Mesenchymal stem cell (in vitro differentiated cells and primary cell): ENCODE results near the gene ALOXE3.
A peak's percentile ranks its signal among the peaks of the same experiment; 100 is the strongest.
"Not testable (repeated sequence)": the region's sequence is repeated elsewhere in the genome, so short reads cannot be mapped to it uniquely, and the experiment has no call there.

ENCODE experiments used
- DNase-seq: peaks from one replicate; pipeline ENCODE4 v3.0.0-alpha.2; 2013
- H2AFZ ChIP-seq: one replicate; pipeline ENCODE4 v1.6.1; 2013; ENCODE audit warnings: low read depth, mild to moderate bottlenecking, control low read depth, inconsistent platforms, low read length, moderate library complexity
- H2AK5ac ChIP-seq: 2 replicates; pipeline ENCODE4 v1.6.1; 2013; ENCODE audit warnings: low read length, moderate library complexity, mild to moderate bottlenecking, inconsistent platforms; ENCODE audit not compliant: severe bottlenecking
- H2BK120ac ChIP-seq: one replicate; pipeline ENCODE4 v1.6.1; 2013; ENCODE audit warnings: low read depth, mild to moderate bottlenecking, inconsistent platforms, low read length, moderate library complexity
- H2BK12ac ChIP-seq, 2 experiments: one replicate each; pipeline ENCODE4 v1.6.1; 2013; ENCODE audit warnings: inconsistent platforms in 2 of 2, low read length in 2 of 2, mild to moderate bottlenecking in 2 of 2, moderate library complexity in 2 of 2, control low read depth in 1 of 2
- H2BK15ac ChIP-seq: one replicate; pipeline ENCODE4 v1.6.1; 2013; ENCODE audit warnings: mild to moderate bottlenecking, low read depth, inconsistent platforms; ENCODE audit not compliant: poor library complexity, severe bottlenecking
- H2BK5ac ChIP-seq: 2 replicates; pipeline ENCODE4 v1.6.1; 2013; ENCODE audit warnings: low read depth, mild to moderate bottlenecking, low read length, control low read depth, inconsistent platforms; ENCODE audit not compliant: poor library complexity, severe bottlenecking
- H3K14ac ChIP-seq, 2 experiments: one replicate each; pipeline ENCODE4 v1.6.1; 2013; ENCODE audit warnings: inconsistent platforms in 2 of 2, low read length in 2 of 2, control low read depth in 1 of 2, mild to moderate bottlenecking in 1 of 2, moderate library complexity in 1 of 2
- H3K18ac ChIP-seq, 2 experiments: one replicate each; pipeline ENCODE4 v1.6.1; 2013; ENCODE audit warnings: inconsistent platforms in 2 of 2, low read length in 2 of 2, control low read depth in 1 of 2, low read depth in 1 of 2, mild to moderate bottlenecking in 1 of 2
- H3K23ac ChIP-seq, 2 experiments: one replicate each; pipeline ENCODE4 v1.6.1; 2013; ENCODE audit warnings: inconsistent platforms in 2 of 2, low read length in 2 of 2, mild to moderate bottlenecking in 2 of 2, moderate library complexity in 2 of 2, control low read depth in 1 of 2
- H3K27ac ChIP-seq: 2 replicates; pipeline ENCODE4 v1.5.1; 2013; ENCODE audit warnings: mild to moderate bottlenecking, moderate library complexity, low read length, control low read depth, inconsistent platforms; ENCODE audit not compliant: poor library complexity, severe bottlenecking
- H3K27me3 ChIP-seq, 2 experiments: 2 replicates each; pipeline versions ENCODE4 v1.6.1 to v1.7.0; 2013; ENCODE audit warnings: low read length in 2 of 2, mild to moderate bottlenecking in 2 of 2, moderate library complexity in 2 of 2, control low read depth in 1 of 2, inconsistent platforms in 1 of 2; ENCODE audit not compliant: control insufficient read depth in 1 of 2, insufficient read depth in 1 of 2
- H3K36me3 ChIP-seq, 2 experiments: 2 replicates each; pipeline versions ENCODE4 v1.6.1 to v1.7.0; 2013; ENCODE audit warnings: low read length in 2 of 2, control low read depth in 1 of 2, inconsistent platforms in 1 of 2, low read depth in 1 of 2, mild to moderate bottlenecking in 1 of 2; ENCODE audit not compliant: insufficient read depth in 2 of 2, control insufficient read depth in 1 of 2
- H3K4ac ChIP-seq, 2 experiments: one replicate each; pipeline ENCODE4 v1.6.1; 2013; ENCODE audit warnings: inconsistent platforms in 2 of 2, low read length in 2 of 2, mild to moderate bottlenecking in 2 of 2, moderate library complexity in 2 of 2, control low read depth in 1 of 2, low read depth in 1 of 2
- H3K4me1 ChIP-seq: 2 replicates; pipeline ENCODE4 v1.6.1; 2013; ENCODE audit warnings: low read depth, low read length, control low read depth; ENCODE audit not compliant: control insufficient read depth, insufficient read depth
- H3K4me2 ChIP-seq: 2 replicates; pipeline ENCODE4 v1.6.1; 2013; ENCODE audit warnings: low read length, mild to moderate bottlenecking, inconsistent platforms; ENCODE audit not compliant: poor library complexity, severe bottlenecking
- H3K4me3 ChIP-seq, 2 experiments: 2 replicates each; pipeline versions ENCODE4 v1.5.1 to v1.7.0; 2013; ENCODE audit warnings: low read length in 2 of 2, mild to moderate bottlenecking in 2 of 2, control low read depth in 1 of 2, low read depth in 1 of 2; ENCODE audit not compliant: insufficient read depth in 1 of 2
- H3K79me1 ChIP-seq: replicated peaks from 2 replicates; pipeline ENCODE4 v1.6.1; 2013; ENCODE audit warnings: mild to moderate bottlenecking, control low read depth, low read length, inconsistent platforms; ENCODE audit not compliant: poor library complexity, severe bottlenecking
- H3K9ac ChIP-seq: 2 replicates; pipeline ENCODE4 v1.7.0; 2013; ENCODE audit warnings: mild to moderate bottlenecking, low read length, moderate library complexity
- H3K9me3 ChIP-seq: 2 replicates; pipeline ENCODE4 v1.7.0; 2013; ENCODE audit warnings: mild to moderate bottlenecking, low read length; ENCODE audit not compliant: control insufficient read depth
- H4K8ac ChIP-seq: one replicate; pipeline ENCODE4 v1.6.1; 2013; ENCODE audit warnings: inconsistent platforms, mild to moderate bottlenecking, low read length, moderate library complexity
- H4K91ac ChIP-seq: one replicate; pipeline ENCODE4 v1.6.1; 2013; ENCODE audit warnings: mild to moderate bottlenecking, low read length, inconsistent platforms
- WGBS: methylation state at CpG from one replicate; pipeline ENCODE4 v1.1.7; 2013; ENCODE audit warnings: mixed read lengths; 5-methylcytosine and 5-hydroxymethylcytosine counted together

The ALOXE3 gene

DNA sequence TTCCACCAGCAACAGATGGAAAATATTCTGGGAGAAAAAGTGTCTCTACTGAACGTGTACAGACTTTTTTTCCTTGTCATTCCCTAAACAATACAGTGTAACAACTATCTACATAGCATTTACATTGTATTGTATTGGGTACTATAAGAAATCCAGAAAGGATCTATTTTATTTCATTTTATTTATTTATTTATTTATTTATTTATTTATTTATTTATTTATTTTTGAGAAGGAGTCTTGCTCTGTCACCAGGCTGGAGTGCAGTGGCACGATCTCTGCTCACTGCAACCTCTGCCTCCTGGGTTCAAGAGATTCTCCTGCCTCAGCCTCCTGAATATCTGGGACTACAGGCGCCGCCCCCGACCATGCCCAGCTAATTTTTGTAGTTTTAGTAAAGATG, 40.4 kb downstream of the ALOXE3 start:
- H3K4me1 ChIP-seq = peaks cover 16% of the 10 kb centered on the region
- not testable (repeated sequence) for H3K4ac ChIP-seq, H3K9ac ChIP-seq, H2BK15ac ChIP-seq, H2AFZ ChIP-seq, H3K79me1 ChIP-seq, DNase-seq, H3K9me3 ChIP-seq, H2AK5ac ChIP-seq, H3K27ac ChIP-seq, H2BK120ac ChIP-seq, H3K4me3 ChIP-seq, H4K91ac ChIP-seq, H3K18ac ChIP-seq, H4K8ac ChIP-seq, H2BK12ac ChIP-seq, H3K36me3 ChIP-seq, H2BK5ac ChIP-seq, H3K23ac ChIP-seq, H3K4me2 ChIP-seq, H3K14ac ChIP-seq
- H3K27me3 ChIP-seq = peaks cover 89 to 94% of the 10 kb centered on the region in 2 experiments
- 71% methylated on average over 4 of the region's 5 CpGs for WGBS

DNA sequence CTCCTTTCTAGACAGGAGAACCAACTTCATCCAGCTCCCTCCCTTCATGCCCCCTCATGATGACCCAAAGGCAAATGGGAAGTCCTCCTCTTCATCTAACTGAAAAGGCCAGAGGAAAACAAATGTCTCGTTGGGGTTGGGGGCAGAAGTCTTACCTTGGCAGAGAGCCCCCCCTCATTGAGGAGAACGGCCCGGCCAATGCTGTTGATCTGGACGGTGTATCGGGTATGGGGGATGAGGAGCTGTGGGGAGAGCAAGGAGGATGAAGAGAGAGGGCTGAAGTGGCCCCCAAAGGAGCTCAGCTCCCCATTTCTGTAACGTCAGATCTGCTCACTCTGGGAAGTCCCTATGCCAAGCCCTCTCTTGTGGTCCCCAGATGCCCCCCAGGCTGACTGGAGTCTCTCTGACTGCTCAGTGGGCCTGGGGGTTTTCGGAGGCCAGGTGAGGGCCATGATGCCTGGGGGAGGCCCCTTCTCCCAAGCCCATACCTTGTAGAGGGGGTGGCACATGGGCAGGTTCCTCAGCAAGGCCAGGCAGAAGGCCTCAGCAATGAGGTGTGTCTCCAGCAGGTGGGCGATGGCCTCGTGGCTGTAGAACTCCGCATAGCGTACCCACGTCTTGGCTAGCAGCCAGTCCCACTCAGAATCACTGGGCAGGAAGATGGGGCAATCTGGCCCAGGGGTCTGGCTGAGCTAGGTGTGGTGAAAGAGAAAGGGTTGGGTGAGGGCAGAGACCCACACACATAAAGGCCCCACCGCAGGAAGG, 41.6 kb downstream of the ALOXE3 start:
- no peak overlapping the region for H3K14ac ChIP-seq
- no peak overlapping the region for H4K91ac ChIP-seq
- H3K18ac ChIP-seq = no peak overlapping the region
- H3K4me1 ChIP-seq = peaks cover 22% of the 10 kb centered on the region
- no peak overlapping the region for H2BK5ac ChIP-seq
- no peak overlapping the region for H2BK120ac ChIP-seq
- H4K8ac ChIP-seq = no peak overlapping the region
- H3K23ac ChIP-seq = no peak overlapping the region
- H3K79me1 ChIP-seq = no peaks in the 10 kb centered on the region
- no peak overlapping the region for H3K9ac ChIP-seq
- H3K36me3 ChIP-seq = no peaks in the 10 kb centered on the region
- no peak overlapping the region for H2AFZ ChIP-seq
- H3K9me3 ChIP-seq = no peaks in the 10 kb centered on the region
- H3K4me2 ChIP-seq = no peak overlapping the region
- WGBS = 88% methylated on average over 13 of the region's 13 CpGs
- no peak overlapping the region for H2BK12ac ChIP-seq
- H2AK5ac ChIP-seq = no peak overlapping the region
- peaks cover 90 to 94% of the 10 kb centered on the region in 2 experiments for H3K27me3 ChIP-seq
- DNase-seq = no peak
- no peak overlapping the region for H3K4me3 ChIP-seq
- H3K27ac ChIP-seq = no peak overlapping the region
- no peak overlapping the region for H2BK15ac ChIP-seq
- no peak overlapping the region for H3K4ac ChIP-seq

- H3K4me1 ChIP-seq = peaks cover 22% of the 10 kb centered on the region
- H2AFZ ChIP-seq = no peak overlapping the region
- no peak overlapping the region for H3K9ac ChIP-seq
- no peak overlapping the region for H4K91ac ChIP-seq
- DNase-seq = no peak
- no peak overlapping the region for H3K23ac ChIP-seq
- no peak overlapping the region for H3K4me3 ChIP-seq
- peak overlapping the region in 1 of 2 experiments; percentile 61 for H3K14ac ChIP-seq
- H3K27ac ChIP-seq = no peak overlapping the region
- H2BK15ac ChIP-seq = no peak overlapping the region
- H3K18ac ChIP-seq = no peak overlapping the region
- H2BK120ac ChIP-seq = no peak overlapping the region
- no peak overlapping the region for H2BK12ac ChIP-seq
- H3K79me1 ChIP-seq = no peaks in the 10 kb centered on the region
- no peak overlapping the region for H4K8ac ChIP-seq
- no peaks in the 10 kb centered on the region for H3K9me3 ChIP-seq
- no peaks in the 10 kb centered on the region for H3K36me3 ChIP-seq
- H3K4ac ChIP-seq = no peak overlapping the region
- no peak overlapping the region for H3K4me2 ChIP-seq
- 87% methylated on average over 13 of the region's 14 CpGs for WGBS
- peaks cover 90 to 95% of the 10 kb centered on the region in 2 experiments for H3K27me3 ChIP-seq
- H2AK5ac ChIP-seq = no peak overlapping the region
- no peak overlapping the region for H2BK5ac ChIP-seq
These were observed 42.6 kb downstream of the ALOXE3 start for GRCh38 chr17:8075574-8076342.

DNA sequence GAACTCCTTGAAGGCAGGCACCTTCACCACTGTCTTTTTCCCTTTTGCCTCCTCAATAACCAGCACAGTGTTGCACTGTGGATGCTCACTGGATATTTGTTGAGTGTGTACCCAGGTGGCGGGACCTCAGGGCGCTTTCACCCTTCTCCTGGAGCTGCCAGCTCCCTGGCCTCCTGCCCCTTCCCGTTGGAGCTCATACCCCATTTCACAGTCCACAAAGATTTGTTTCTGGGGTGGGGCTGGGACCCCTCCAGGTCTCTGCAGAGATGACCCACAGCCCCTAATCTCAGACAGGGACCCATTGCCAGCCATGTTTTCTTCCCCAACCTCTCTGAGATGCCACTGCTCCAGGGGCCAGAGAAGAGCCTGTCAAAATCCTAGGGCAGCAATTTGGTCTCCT, 43.2 kb downstream of the ALOXE3 start:
- DNase-seq = no peak
- H3K36me3 ChIP-seq = no peaks in the 10 kb centered on the region
- no peak overlapping the region for H4K91ac ChIP-seq
- no peak overlapping the region for H2BK5ac ChIP-seq
- H3K27me3 ChIP-seq = peaks cover 89 to 95% of the 10 kb centered on the region in 2 experiments
- H4K8ac ChIP-seq = no peak overlapping the region
- no peak overlapping the region for H3K27ac ChIP-seq
- no peaks in the 10 kb centered on the region for H3K9me3 ChIP-seq
- H2BK15ac ChIP-seq = no peak overlapping the region
- WGBS = 89% methylated on average over 3 of the region's 3 CpGs
- no peak overlapping the region for H2AFZ ChIP-seq
- H2AK5ac ChIP-seq = no peak overlapping the region
- H3K4me2 ChIP-seq = no peak overlapping the region
- H2BK12ac ChIP-seq = no peak overlapping the region
- no peak overlapping the region for H3K14ac ChIP-seq
- H3K9ac ChIP-seq = no peak overlapping the region
- no peak overlapping the region for H3K4ac ChIP-seq
- no peaks in the 10 kb centered on the region for H3K79me1 ChIP-seq
- no peak overlapping the region for H2BK120ac ChIP-seq
- no peak overlapping the region for H3K23ac ChIP-seq
- no peak overlapping the region for H3K18ac ChIP-seq
- H3K4me1 ChIP-seq = peaks cover 18% of the 10 kb centered on the region
- H3K4me3 ChIP-seq = no peak overlapping the region
